SK-N-SH (cell line): ENCODE results near the gene NAALADL2.

Experiments
- CHD2 ChIP-seq: fragments of 150-350 bp; IDR thresholded peaks from 2 replicates; pipeline ENCODE4 v1.6.1; 2018; ENCODE audit warnings: low read length; ENCODE audit not compliant: partially characterized antibody
- EP300 ChIP-seq, 2 experiments: IDR thresholded peaks; 2 replicates each; pipeline versions ENCODE4 v1.4.0 to v1.6.1; 2012; ENCODE audit warnings: borderline replicate concordance in 1 of 2, low read depth in 1 of 2, low read length in 1 of 2
- EZH2phosphoT487 ChIP-seq: fragments of 200-600 bp; sonication (generic); IDR thresholded peaks from 2 replicates; pipeline ENCODE4 v1.6.1; 2017; ENCODE audit warnings: low read depth, mixed run types, mild to moderate bottlenecking, antibody characterized with exemption, moderate library complexity, borderline replicate concordance
- GABPA ChIP-seq: IDR thresholded peaks from 2 replicates; pipeline ENCODE4 v1.4.0; 2012; ENCODE audit warnings: low read depth, mild to moderate bottlenecking
- MEF2A ChIP-seq: IDR thresholded peaks from 2 replicates; pipeline ENCODE4 v1.4.0; 2012; ENCODE audit warnings: low read depth, borderline replicate concordance
- POLR2AphosphoS5 ChIP-seq: IDR thresholded peaks from 2 replicates; pipeline ENCODE4 v1.6.1; 2012; ENCODE audit warnings: low read depth, low read length
- RAD21 ChIP-seq: IDR thresholded peaks from 2 replicates; pipeline ENCODE4 v1.6.1; 2012; ENCODE audit warnings: mild to moderate bottlenecking, low read length
- RCOR1 ChIP-seq: fragments of 150-350 bp; IDR thresholded peaks from 2 replicates; pipeline ENCODE4 v1.6.1; 2017; ENCODE audit warnings: antibody characterized with exemption, low read length
- TEAD4 ChIP-seq: IDR thresholded peaks from 2 replicates; pipeline ENCODE4 v1.4.0; 2012; ENCODE audit warnings: mild to moderate bottlenecking, borderline replicate concordance; ENCODE audit not compliant: insufficient read depth
- YY1 ChIP-seq: IDR thresholded peaks from 2 replicates; pipeline ENCODE4 v1.4.0; 2012; ENCODE audit warnings: low read depth, mild to moderate bottlenecking
- TF ChIP-seq, protein P1 (sequence below): fragments of 200-600 bp; sonication (generic); IDR thresholded peaks from 2 replicates; pipeline ENCODE4 v1.6.1; 2017; ENCODE audit warnings: antibody characterized with exemption, mild to moderate bottlenecking, moderate library complexity
- TF ChIP-seq, protein P2 (sequence below): IDR thresholded peaks from 2 replicates; pipeline ENCODE4 v1.4.0; 2012; ENCODE audit warnings: low read depth, borderline replicate concordance
- TF ChIP-seq, protein P3 (sequence below): IDR thresholded peaks from 2 replicates; pipeline ENCODE4 v1.4.0; 2012; ENCODE audit warnings: low read depth
- TF ChIP-seq, protein P4 (sequence below): IDR thresholded peaks from 2 replicates; pipeline ENCODE4 v1.6.1; 2012; ENCODE audit warnings: mild to moderate bottlenecking, low read depth, low read length, moderate library complexity

DNA sequence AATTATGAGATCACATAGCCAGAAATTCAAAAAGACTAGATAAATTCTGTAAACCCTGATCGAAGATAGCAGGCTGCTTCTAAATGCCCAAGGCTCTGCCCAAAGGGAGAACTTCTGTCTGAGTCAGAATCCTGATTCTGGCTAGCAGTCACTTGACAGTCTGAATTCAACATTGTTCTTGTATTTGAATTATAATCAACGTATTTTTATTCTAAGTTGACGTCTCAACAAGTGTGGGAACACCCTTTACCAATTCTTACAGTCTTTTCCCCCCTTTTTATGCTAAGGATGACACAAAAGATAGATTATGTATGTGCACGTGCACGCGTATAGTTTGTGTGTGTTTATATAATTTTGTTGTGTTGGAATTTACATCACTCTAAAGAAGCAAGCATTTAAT lies 552.8 kb downstream of the NAALADL2 start:
- TF ChIP-seq, protein P1, sequence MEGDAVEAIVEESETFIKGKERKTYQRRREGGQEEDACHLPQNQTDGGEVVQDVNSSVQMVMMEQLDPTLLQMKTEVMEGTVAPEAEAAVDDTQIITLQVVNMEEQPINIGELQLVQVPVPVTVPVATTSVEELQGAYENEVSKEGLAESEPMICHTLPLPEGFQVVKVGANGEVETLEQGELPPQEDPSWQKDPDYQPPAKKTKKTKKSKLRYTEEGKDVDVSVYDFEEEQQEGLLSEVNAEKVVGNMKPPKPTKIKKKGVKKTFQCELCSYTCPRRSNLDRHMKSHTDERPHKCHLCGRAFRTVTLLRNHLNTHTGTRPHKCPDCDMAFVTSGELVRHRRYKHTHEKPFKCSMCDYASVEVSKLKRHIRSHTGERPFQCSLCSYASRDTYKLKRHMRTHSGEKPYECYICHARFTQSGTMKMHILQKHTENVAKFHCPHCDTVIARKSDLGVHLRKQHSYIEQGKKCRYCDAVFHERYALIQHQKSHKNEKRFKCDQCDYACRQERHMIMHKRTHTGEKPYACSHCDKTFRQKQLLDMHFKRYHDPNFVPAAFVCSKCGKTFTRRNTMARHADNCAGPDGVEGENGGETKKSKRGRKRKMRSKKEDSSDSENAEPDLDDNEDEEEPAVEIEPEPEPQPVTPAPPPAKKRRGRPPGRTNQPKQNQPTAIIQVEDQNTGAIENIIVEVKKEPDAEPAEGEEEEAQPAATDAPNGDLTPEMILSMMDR = no peak
- TF ChIP-seq MEF2A (no peak), POLR2AphosphoS5 (no peak), EP300 (IDR thresholded peaks at IDR 0.05; ENCODE audit: borderline replicate concordance in 1 of 2, low read depth in 1 of 2, low read length in 1 of 2) (no peak), RAD21 (no peak), EZH2phosphoT487 (no peak), YY1 (no peak), GABPA (no peak), RCOR1 (no peak), CHD2 (no peak), TEAD4 (no peak)
- TF ChIP-seq, protein P2, sequence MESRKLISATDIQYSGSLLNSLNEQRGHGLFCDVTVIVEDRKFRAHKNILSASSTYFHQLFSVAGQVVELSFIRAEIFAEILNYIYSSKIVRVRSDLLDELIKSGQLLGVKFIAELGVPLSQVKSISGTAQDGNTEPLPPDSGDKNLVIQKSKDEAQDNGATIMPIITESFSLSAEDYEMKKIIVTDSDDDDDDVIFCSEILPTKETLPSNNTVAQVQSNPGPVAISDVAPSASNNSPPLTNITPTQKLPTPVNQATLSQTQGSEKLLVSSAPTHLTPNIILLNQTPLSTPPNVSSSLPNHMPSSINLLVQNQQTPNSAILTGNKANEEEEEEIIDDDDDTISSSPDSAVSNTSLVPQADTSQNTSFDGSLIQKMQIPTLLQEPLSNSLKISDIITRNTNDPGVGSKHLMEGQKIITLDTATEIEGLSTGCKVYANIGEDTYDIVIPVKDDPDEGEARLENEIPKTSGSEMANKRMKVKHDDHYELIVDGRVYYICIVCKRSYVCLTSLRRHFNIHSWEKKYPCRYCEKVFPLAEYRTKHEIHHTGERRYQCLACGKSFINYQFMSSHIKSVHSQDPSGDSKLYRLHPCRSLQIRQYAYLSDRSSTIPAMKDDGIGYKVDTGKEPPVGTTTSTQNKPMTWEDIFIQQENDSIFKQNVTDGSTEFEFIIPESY = no peak
- TF ChIP-seq, protein P3, sequence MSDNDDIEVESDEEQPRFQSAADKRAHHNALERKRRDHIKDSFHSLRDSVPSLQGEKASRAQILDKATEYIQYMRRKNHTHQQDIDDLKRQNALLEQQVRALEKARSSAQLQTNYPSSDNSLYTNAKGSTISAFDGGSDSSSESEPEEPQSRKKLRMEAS = no peak
- TF ChIP-seq, protein P4, sequence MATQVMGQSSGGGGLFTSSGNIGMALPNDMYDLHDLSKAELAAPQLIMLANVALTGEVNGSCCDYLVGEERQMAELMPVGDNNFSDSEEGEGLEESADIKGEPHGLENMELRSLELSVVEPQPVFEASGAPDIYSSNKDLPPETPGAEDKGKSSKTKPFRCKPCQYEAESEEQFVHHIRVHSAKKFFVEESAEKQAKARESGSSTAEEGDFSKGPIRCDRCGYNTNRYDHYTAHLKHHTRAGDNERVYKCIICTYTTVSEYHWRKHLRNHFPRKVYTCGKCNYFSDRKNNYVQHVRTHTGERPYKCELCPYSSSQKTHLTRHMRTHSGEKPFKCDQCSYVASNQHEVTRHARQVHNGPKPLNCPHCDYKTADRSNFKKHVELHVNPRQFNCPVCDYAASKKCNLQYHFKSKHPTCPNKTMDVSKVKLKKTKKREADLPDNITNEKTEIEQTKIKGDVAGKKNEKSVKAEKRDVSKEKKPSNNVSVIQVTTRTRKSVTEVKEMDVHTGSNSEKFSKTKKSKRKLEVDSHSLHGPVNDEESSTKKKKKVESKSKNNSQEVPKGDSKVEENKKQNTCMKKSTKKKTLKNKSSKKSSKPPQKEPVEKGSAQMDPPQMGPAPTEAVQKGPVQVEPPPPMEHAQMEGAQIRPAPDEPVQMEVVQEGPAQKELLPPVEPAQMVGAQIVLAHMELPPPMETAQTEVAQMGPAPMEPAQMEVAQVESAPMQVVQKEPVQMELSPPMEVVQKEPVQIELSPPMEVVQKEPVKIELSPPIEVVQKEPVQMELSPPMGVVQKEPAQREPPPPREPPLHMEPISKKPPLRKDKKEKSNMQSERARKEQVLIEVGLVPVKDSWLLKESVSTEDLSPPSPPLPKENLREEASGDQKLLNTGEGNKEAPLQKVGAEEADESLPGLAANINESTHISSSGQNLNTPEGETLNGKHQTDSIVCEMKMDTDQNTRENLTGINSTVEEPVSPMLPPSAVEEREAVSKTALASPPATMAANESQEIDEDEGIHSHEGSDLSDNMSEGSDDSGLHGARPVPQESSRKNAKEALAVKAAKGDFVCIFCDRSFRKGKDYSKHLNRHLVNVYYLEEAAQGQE = no peak
